Effector CD8-positive, alpha-beta T cell (primary cell): ENCODE measurements around the gene CA11.
A peak's percentile ranks its signal among the peaks of the same experiment; 100 is the strongest.
"Not testable (repeated sequence)": the region's sequence is repeated elsewhere in the genome, so short reads cannot be mapped to it uniquely, and the experiment has no call there.

Experiments
- DNase-seq: peaks from one replicate; lab custom pipeline; 2025; lab: John Stamatoyannopoulos, UW

The CA11 gene

GRCh38 chr19:48669903-48670668 lies 24.1 kb upstream of the CA11 start:
- no peak for DNase-seq

DNA sequence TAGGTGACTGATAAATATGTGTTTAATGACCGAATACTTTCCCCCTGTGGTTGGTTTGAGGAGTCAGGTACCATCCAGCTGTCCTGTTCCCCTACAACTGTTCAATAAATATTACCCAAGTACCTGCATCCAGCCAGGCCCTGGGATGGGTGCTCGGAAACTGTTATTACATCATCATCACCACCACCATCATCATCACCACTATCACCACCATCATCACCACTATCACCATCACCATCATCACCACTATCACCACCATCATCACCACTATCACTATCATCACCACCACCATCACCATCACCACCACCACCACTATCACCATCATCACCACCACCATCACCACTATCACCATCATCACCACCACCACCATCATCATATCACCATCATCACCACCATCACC lies 22.8 kb upstream of the CA11 start:
- no peak for DNase-seq

GRCh38 chr19:48668332-48668731 lies 22.3 kb upstream of the CA11 start:
- DNase-seq: no peak

- DNase-seq: no peak
Observed at GRCh38 chr19:48665786-48666185, 19.8 kb upstream of the CA11 start.

GRCh38 chr19:48664476-48664875 lies 18.5 kb upstream of the CA11 start:
- no peak for DNase-seq

- DNase-seq: no peak
Observed at GRCh38 chr19:48663667-48664066, 17.7 kb upstream of the CA11 start.

DNA sequence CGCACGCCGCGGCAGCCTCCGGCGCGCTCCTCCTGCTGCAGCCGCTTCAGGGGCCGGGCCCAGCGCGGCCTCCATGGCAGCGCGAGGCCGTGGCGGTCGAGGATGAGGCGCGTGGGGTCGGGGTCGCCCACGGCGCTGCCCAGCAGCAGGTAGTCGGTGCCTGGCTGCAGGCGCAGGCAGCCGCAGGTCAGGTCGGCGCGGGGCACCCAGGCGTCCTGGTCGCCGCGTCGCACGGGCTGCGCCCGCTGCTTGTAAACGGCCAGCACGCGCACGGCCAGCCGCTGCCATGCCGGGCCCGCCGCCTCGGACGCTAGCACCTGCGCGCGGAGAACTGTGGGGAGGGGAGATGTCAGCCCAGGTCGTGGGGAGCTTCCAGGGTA lies 15.7 kb upstream of the CA11 start:
- no peak for DNase-seq

DNA sequence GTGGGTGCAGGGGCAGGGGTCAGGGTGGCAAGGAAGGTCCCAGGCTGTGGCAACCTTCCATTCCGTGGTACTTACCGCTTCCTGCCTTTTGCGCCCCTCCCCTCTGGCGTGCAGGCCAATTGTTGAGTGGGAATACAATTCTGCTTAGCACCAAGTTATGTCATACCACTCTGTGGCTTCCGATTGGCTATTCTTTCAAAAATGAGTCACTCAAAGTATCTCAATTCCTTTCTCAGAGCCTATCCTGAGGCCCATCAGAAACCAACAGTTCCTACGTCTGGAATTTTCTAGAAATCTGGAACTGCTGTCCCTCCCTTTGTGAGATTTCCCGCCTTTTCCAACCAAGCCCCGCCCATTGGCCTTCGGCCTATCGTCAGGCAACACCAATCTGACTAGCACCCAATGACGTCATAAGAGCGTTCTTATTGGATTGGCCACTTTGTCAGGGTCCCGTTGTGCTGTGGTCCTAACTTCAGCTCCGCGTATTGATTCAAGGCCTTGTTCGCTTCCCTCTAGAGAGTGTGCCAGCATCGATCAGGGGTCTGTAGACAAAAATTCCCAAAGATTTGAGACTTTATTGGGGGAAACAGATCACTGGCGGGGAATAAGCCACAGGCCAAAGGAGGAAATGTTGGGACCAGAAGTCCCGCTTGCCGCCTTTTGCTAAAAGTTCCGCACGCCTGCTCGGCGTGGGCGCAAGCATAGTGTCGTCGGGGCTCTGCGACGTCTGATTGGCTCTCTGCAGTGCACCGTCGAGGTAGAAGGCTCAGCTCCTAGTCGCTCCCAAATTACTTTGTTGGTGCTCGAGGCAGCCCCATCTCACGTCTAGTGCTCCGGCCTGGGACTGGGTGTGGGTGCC lies 15.1 kb upstream of the CA11 start:
- peak; percentile 71 for DNase-seq

GRCh38 chr19:48659768-48660167 lies 13.8 kb upstream of the CA11 start:
- DNase-seq: no peak

GRCh38 chr19:48658483-48658882 lies 12.5 kb upstream of the CA11 start:
- DNase-seq: no peak

DNA sequence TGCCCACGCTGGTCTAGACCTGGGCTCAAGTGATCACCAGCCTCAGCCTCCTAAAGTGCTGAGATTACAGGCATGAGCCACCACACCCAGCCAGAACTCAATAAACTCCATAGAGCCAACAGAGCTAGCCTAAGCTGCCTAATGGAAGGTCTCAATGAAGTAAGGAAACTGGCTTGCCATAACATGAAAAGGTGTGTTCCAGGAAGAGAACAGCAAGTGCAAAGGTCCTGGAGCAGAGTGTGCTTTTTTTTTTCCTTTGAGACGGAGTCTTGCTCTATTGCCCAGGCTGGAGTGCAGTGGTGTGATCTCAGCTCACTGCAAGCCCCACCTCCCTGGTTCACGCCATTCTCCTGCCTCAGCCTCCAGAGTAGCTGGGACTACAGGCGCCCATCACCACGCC lies 11.8 kb upstream of the CA11 start:
- DNase-seq: not testable (repeated sequence)

- DNase-seq: no peak
Observed at GRCh38 chr19:48656840-48657474, 11.0 kb upstream of the CA11 start.

- DNase-seq: no peak
Observed at GRCh38 chr19:48654299-48655059, 8.5 kb upstream of the CA11 start.

- DNase-seq: no peak
Observed at GRCh38 chr19:48651683-48652048, 5.7 kb upstream of the CA11 start.

- DNase-seq: no peak
Observed at GRCh38 chr19:48650974-48651682, 5.1 kb upstream of the CA11 start.

GRCh38 chr19:48648134-48648533 lies 2.1 kb upstream of the CA11 start:
- DNase-seq: no peak

DNA sequence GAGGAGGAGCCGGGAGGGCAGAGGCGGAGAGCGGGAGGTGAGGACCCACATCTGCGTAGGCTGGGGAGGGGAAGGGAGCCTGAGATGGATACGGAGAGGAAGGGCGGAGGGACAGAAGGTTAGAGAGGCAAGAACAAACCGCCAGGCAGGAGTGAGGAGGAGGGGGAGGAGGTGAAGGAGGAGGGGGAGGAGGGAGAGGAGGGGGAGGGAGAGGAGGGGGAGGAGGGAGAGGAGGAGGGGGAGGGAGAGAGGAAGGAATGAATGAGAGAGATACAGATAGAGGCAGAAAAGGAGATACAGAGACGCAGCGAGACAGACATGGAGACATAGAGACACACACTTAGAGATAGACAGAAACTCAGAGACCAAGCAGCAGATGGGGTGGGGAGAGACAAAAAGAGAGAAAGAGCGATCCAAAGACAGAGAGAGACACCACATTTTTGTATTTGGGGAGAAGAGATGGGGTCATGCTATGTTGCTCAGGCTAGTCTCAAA lies 782 bp upstream of the CA11 start:
- DNase-seq: no peak

GRCh38 chr19:48645620-48646000 lies 377 bp downstream of the CA11 start:
- DNase-seq: no peak

- DNase-seq: peak; percentile 60
Observed at GRCh38 chr19:48644839-48645619, 958 bp downstream of the CA11 start.

DNA sequence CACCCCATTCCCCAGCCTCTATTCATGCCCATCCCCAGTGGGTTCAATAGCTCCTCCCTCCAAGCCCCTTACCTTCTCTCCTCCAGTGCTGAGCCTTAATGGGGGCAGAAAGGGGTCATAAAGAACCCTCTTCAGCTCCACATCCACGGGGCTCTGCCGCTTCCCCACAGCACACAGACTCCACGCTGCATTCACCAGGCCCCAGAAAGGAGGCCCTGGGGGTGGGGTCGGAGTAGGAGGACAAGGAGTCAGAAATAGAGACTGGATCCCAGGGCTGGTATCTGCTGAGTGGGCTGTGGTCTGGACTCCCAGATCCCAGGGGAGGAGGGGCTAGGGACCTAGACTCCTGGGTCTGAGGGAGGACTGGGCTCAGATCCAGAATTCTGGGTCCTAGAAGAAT lies 1.6 kb downstream of the CA11 start:
- no peak for DNase-seq

DNA sequence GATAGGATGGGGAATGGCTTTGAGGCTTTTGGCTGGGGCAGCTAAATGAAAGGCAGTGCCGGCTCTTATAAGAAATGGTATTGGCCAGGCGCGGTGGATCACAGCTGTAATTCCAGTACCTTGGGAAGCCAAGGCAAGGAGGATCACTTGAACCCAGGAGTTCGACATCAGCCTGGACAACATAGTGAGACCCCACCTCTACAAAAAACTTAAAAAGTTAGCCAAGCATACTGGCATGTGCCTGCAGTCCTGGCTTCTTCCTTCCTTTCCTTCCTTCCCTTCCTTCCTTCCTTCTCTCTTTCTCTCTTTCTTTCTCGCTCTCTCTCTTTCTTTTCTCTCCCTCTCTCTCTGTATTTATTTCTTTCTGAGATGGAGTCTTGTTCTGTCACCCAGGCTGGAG lies 3.1 kb downstream of the CA11 start:
- no peak for DNase-seq
